SU-DHL-6 (cell line): ENCODE data around the gene VIM.

Experiments used
- CTCF ChIP-seq: fragments of 200-600 bp; sonication (generic); IDR thresholded peaks from one replicate; pipeline ENCODE4 v1.5.1; 2017; ENCODE audit warnings: antibody characterized with exemption, mild to moderate bottlenecking, low read length, moderate library complexity; ENCODE audit not compliant: insufficient read depth, poor library complexity, severe bottlenecking
- EZH2phosphoT487 ChIP-seq: fragments of 200-600 bp; sonication (generic), shearing (Covaris generic); conservative IDR thresholded peaks from 2 replicates; pipeline ENCODE4 v1.6.1; 2018; ENCODE audit warnings: mild to moderate bottlenecking, antibody characterized with exemption, low read length, moderate library complexity, mixed read lengths

GRCh38 chr10:17265468-17265867 is 37.4 kb downstream of the VIM start:
- no peak for TF ChIP-seq CTCF
- no peak for TF ChIP-seq EZH2phosphoT487
